Osteocyte (in vitro differentiated cells): ENCODE data around the gene PROK1. TPM values are rescaled to one million over a fixed set of nuclear protein-coding genes. Genes with fewer than 3 reads are reported as not detected.
A peak's percentile ranks its signal among the peaks of the same experiment; 100 is the strongest.

ENCODE experiments used
- DNase-seq: peaks from one replicate; pipeline ENCODE4 v3.0.0; 2021; ENCODE audit warnings: mixed read lengths; ENCODE audit not compliant: unreplicated experiment; ENCODE audit errors: extremely low spot score
- H3K27ac Mint-ChIP-seq: one replicate; pipeline ENCODE4 v1.8.0; 2021; ENCODE audit warnings: mild to moderate bottlenecking, mixed read lengths; ENCODE audit not compliant: unreplicated experiment
- H3K27me3 Mint-ChIP-seq: one replicate; pipeline ENCODE4 v1.8.0; 2021; ENCODE audit warnings: mixed read lengths; ENCODE audit not compliant: unreplicated experiment
- H3K36me3 Mint-ChIP-seq: one replicate; pipeline ENCODE4 v1.8.0; 2021; ENCODE audit warnings: mixed read lengths; ENCODE audit not compliant: unreplicated experiment
- H3K4me1 Mint-ChIP-seq: one replicate; pipeline ENCODE4 v1.8.0; 2021; ENCODE audit warnings: mixed read lengths; ENCODE audit not compliant: unreplicated experiment
- H3K4me3 Mint-ChIP-seq: one replicate; pipeline ENCODE4 v1.8.0; 2021; ENCODE audit warnings: mild to moderate bottlenecking, moderate library complexity, mixed read lengths; ENCODE audit not compliant: unreplicated experiment
- H3K9me3 Mint-ChIP-seq: one replicate; pipeline ENCODE4 v1.8.0; 2021; ENCODE audit warnings: mixed read lengths; ENCODE audit not compliant: unreplicated experiment
- CTCF ChIP-seq: fragments of 200-600 bp; sonication (generic); IDR thresholded peaks from 2 replicates; pipeline ENCODE4 v1.5.0; 2021; ENCODE audit warnings: antibody characterized with exemption, mild to moderate bottlenecking, moderate library complexity
- total RNA-seq: library from RNA; stranded (reverse); gene quantifications from 2 replicates; pipeline ENCODE4 v1.2.1, GENCODE V29; 2021

The PROK1 gene
- total RNA-seq, 1 donor from 2014 or later = not detected

- no peak for TF ChIP-seq CTCF
- H3K27me3 Mint-ChIP-seq = no peaks in the 10 kb centered on the region
- DNase-seq = no peak
- no peak overlapping the region for H3K4me3 Mint-ChIP-seq
- H3K9me3 Mint-ChIP-seq = no peaks in the 10 kb centered on the region
- H3K27ac Mint-ChIP-seq = no peak overlapping the region
- H3K4me1 Mint-ChIP-seq = no peaks in the 10 kb centered on the region
- no peaks in the 10 kb centered on the region for H3K36me3 Mint-ChIP-seq
Observed at GRCh38 chr1:110492573-110492972, 41.6 kb downstream of the PROK1 start.

GRCh38 chr1:110493059-110493699 is 42.2 kb downstream of the PROK1 start:
- Mint-ChIP-seq H3K4me1 (no peaks in the 10 kb centered on the region), H3K4me3 (no peak overlapping the region), H3K36me3 (no peaks in the 10 kb centered on the region), H3K27ac (no peak overlapping the region), H3K9me3 (no peaks in the 10 kb centered on the region), H3K27me3 (peaks cover 3% of the 10 kb centered on the region)
- no peak for TF ChIP-seq CTCF
- DNase-seq = no peak

GRCh38 chr1:110494036-110494435 is 43.1 kb downstream of the PROK1 start:
- Mint-ChIP-seq H3K27me3 (peaks cover 9% of the 10 kb centered on the region), H3K4me3 (no peak overlapping the region), H3K4me1 (no peaks in the 10 kb centered on the region), H3K9me3 (no peaks in the 10 kb centered on the region), H3K36me3 (no peaks in the 10 kb centered on the region), H3K27ac (no peak overlapping the region)
- no peak for DNase-seq
- no peak for TF ChIP-seq CTCF

GRCh38 chr1:110494522-110495406 is 43.8 kb downstream of the PROK1 start:
- Mint-ChIP-seq H3K9me3 (no peaks in the 10 kb centered on the region), H3K4me3 (no peak overlapping the region), H3K27me3 (peaks cover 12% of the 10 kb centered on the region), H3K36me3 (no peaks in the 10 kb centered on the region), H3K27ac (no peak overlapping the region), H3K4me1 (no peaks in the 10 kb centered on the region)
- TF ChIP-seq CTCF = no peak
- no peak for DNase-seq

- H3K4me1 Mint-ChIP-seq = no peaks in the 10 kb centered on the region
- peaks cover 12% of the 10 kb centered on the region for H3K27me3 Mint-ChIP-seq
- H3K4me3 Mint-ChIP-seq = no peak overlapping the region
- peak; percentile 90 for DNase-seq
- TF ChIP-seq CTCF = peak; percentile 92
- no peak overlapping the region for H3K27ac Mint-ChIP-seq
- no peaks in the 10 kb centered on the region for H3K36me3 Mint-ChIP-seq
- no peaks in the 10 kb centered on the region for H3K9me3 Mint-ChIP-seq
Observed at GRCh38 chr1:110495926-110496600, 45.1 kb downstream of the PROK1 start.
